HG03060 (cell line): Measurements from ENCODE around the gene TRAF3IP1.

Experiments
- ATAC-seq: cut with Tn5 transposase; IDR thresholded peaks from one replicate; pipeline ENCODE4 v1.9.1; 2021; ENCODE audit warnings: low read depth, moderate number of reproducible peaks; ENCODE audit not compliant: unreplicated experiment

TRAF3IP1 gene

DNA sequence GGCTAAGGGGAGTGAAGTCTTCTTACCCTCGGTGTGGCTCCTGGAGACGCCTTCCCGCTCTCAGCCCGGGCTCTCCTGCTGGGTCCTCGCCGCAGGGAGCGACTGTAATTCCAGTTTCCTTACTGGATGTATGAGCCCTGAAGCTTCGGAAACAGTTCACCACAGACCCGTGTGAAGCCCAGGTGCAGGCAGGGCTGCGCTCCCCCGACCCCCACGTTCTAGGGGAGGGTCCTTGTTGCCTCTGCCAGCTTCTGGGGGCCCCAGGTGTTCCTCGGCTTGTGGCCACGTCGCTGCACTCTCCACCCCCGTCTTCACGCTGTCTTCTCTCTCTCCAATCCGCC lies 101.3 kb downstream of the TRAF3IP1 start:
- no peak for ATAC-seq

DNA sequence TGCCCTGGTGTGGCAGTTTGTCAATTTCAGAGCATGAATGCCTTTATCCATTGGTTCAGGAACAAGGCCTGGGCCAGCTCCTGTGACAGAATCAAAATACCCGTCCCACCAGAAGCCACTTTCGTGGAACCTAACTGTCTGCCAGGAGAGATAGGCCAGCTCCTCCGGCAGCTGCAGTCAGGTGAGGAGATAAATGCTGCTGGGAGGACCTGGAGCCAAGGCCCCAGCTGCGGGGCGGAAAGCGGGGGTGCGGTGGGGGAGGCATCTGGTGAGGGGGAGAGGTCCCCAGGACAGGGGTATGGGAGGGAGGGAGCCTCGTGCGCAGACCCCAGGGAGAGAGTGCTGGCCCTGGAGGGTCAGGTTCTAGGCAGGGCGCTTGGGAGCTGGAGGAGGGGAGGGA lies 102.0 kb downstream of the TRAF3IP1 start:
- no peak for ATAC-seq

DNA sequence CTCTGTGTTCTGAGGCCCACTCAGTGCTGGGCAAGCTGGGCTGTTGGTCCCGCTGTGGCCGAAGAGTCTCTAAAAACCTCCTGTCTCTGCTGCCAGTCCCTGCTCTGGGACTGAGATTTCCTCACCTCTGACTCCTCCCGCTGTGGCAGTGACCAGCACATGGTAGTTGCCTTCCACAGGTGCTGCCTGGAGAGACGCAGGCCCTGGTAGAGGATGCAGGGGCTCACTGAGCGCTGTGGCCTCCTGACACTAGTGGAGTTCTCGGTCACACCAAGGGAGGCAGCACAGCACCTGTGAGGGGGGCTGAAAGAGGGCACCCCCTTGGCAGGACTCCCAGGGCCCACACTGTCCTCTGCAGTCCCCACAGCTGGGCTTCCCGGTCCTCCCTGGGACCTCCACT lies 102.6 kb downstream of the TRAF3IP1 start:
- ATAC-seq, result no peak

DNA sequence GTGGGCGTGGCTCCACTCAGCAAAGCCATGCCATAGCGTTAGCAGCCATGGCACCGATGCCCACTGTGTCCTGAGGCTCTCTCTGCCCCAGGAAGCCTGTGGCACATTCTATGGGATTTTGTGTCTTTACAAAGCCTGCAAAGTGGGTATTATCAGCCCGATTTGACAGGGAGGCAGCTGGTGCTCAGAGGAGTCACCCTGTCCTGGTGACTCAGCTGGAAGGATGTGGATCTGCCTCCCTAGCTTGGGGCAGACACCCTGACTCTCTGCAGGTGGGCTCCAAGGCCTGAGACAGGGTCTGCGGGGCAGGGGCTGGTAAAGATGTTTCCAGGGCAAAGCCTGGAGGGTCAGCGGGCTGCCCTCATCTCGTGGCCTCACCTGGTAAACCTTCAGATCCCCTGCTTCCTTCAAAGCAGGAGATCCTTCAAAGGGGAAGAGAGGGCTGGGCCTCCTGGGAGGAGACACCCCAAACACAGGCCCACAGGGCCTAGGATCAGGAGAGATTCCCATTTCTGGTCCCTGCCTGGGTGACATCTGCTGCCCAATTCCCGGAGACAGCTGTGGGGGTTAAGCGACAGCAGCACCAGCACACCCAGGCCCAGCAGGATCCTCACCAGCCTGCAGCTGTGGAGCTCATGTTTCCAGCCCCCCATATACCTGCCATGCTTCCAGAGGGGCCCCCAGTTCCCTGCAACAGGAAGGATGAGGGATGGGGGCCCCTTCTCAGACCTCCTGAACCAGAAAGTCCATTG lies 103.4 kb downstream of the TRAF3IP1 start:
- ATAC-seq, result no peak

DNA sequence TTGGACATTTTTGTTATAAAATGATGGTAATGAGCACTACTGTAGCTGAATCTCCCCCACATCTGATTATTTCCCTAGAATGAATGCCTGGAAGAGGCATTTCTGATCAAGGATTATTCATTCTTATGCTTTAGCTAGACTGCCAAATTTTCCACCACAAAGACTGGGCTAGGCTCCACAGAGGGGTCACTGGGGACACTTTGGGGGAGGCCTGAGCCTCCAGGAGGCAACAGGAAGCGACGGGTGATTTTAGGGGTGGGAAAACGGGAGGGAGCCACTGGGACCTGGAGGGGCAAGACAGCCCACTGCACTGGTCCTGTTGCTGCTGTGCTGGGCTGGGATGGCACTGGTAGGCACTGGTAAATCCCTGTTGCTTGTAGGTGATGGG lies 104.0 kb downstream of the TRAF3IP1 start:
- no peak for ATAC-seq

DNA sequence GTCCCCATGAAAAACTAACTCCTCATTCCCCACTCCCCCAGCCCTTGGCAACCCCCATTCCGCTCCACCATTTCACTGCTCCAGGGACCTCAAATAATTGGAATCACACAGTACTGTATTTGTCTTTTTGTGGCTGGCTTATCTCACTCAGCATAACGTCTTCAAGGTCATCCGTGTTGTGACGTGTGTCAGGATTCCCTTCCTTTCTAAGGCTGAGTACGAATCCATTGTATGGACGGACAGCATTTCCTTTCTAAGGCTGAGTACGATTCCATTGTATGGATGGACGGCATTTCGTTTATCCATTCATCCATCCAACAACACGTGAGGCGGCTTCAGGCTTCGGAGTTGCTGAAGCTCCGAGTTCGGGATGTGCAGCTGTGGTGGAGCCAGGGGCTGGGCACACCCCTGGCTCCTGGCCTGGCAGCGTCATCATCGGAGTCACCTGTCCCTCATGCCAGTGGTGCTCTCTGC lies 105.2 kb downstream of the TRAF3IP1 start:
- no peak for ATAC-seq

DNA sequence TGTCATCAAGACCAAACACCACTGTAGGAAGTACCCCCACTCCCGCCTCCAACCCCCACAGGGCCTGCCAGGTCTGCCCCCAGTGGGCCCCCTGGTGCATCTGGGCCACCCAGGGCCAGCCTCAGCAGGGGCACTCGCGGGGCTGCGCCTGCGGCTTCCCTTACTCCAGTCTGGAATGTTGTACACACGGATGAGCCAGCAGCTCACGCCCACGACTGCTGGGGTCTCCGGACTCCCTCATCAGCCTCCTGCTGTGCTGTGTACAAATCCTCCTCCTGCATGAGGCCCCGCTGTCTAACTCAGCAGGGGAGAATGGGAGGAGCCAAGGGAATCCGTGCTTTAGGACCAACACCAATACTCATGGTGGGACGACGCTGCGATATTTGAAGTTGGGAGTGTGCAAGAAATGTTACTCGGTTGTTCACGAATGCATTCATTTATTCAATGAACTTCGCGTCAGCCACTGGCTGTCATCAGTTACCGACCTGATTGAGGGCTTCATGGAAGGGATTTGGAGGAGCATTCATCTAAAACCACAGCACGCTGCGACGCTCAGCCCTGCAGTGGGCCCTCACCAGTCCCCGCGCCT lies 105.8 kb downstream of the TRAF3IP1 start:
- peak; percentile 10 for ATAC-seq

DNA sequence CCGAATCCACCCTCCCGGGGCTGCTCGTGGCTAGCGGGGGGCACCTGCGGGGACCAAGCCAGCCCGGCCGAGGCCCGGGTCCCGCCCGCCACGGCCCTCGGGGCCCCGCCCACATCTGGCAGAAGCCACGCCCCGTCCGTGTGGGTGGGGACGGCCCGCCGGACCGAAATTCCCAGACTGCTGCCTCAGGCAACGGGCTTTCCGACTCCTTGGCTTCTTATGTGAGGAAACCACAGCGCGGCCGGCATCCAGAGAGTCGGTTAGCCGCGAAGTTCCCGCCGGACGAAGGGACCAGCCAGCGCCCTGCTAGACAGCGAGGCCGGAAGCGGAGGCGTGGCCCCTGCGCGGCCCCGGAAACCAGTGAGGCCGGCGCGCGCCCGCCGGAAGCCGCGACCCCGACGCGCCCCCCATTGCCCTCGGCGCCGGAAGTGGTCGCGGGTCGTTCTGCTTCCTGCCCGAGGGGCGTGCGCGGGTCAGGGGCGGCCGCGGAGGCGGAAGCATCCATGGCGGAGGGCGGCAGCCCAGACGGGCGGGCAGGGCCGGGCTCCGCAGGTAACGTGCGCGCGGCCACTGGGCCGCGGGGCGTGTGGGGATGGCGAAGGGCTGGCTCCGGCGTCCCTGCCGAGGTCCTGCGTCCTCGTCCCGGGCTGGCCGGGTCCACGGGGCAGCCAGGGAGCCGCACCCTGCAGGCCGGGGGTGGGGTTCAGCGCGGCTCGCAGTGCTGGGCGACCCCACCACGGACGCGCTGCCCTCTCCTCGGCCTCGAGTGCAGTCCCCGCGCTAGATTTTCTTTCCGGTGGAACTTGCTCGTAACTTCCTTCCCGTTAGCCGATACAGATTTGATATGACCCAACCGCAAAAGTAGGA lies 106.5 kb downstream of the TRAF3IP1 start, which contains the start of gene ASB1:
TSS of gene ASB1 (plus strand) at position 360 of the 867 bp plus-strand sequence. CDS start at position 504, 144 bp downstream.
- peak; percentile 37 for ATAC-seq

DNA sequence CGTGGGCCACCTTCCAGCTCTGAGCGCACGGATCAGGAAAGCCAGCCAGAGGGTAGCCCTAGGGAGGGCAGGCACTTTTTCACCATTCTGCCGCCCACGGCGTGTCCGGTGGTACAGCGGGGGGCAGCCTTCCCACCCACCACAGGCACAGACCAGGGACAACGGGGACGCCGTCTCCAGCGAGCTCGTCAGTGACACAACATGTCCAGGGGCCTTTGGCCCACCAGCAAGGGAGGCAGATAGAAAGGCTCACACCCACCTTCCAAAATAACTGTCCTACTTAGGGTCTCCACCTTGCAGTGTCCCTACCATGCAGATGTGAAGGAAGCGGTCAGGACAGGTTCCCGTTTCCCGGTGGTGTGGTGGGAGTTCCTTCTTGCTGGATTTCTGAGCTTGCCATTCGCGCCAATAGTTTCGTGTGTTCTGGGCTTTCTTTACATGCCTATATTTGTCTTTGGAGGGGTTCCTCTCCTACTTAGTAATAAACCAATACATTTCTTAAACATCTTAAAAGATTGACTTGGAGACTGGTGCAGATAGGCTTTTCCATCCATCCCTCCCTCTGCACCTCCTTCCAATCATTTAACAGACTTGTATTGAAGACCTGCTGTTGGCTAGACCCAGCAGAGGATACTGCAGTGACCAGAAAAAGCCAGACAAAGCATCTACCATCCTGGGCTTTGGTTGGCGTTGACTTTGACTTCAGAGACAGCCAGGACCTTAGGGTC lies 107.3 kb downstream of the TRAF3IP1 start:
- no peak for ATAC-seq

DNA sequence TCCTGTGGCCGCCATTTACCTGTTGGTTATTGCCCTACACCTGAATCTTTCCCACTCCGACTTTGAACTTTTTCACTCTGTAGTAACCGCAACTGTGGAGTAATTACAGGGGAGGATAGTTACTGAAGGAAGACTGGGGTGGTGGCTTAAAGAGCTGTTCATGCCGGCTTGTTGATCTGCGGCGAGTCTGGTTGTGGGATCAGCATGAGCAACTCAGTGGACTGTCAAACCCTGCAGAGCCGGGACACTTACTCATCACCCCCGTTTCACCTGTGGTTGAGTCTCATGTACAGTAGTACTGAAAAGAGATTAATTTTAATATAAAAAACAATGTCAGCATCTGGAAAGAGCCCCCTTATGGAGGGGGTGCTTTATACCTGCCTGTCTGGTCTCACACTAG lies 108.5 kb downstream of the TRAF3IP1 start:
- ATAC-seq, result no peak

DNA sequence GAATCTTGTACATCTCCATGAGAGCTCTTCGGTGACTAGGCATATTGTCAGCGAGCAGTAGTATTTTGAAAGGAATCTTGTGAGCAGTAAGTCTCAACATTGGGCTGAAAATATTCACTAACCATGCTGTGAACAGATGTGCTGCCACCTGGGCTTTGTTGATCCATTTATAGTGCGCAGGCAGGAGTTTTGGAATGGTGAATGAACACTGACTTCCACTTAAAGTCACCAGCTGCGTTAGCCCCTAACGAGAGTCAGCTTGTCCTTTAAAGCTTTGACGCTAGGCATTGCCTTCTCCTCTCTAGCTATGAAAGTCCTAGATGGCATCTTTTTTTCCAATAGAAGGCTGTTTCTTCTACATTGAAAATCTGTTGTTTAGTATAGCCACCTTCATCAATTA lies 110.5 kb downstream of the TRAF3IP1 start:
- no peak for ATAC-seq

DNA sequence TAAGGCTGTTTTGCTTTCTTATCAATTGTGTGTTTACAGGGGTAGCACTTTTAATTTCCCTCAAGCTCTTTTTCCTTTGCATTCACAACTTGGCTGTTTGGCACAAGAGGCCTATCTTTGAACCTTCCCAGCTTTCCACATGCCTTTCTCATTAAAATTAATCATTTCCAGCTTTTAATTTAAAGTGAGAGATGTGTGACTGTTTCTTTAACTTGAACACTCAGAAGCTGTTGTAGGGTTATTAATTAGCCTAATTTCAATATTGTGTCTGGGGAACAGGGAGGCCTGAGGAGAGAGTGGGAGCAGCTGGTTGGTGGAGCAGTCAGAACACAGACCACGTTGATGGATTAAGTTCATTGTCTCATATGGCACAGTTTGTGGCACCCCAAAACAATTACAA lies 111.1 kb downstream of the TRAF3IP1 start:
- no peak for ATAC-seq

DNA sequence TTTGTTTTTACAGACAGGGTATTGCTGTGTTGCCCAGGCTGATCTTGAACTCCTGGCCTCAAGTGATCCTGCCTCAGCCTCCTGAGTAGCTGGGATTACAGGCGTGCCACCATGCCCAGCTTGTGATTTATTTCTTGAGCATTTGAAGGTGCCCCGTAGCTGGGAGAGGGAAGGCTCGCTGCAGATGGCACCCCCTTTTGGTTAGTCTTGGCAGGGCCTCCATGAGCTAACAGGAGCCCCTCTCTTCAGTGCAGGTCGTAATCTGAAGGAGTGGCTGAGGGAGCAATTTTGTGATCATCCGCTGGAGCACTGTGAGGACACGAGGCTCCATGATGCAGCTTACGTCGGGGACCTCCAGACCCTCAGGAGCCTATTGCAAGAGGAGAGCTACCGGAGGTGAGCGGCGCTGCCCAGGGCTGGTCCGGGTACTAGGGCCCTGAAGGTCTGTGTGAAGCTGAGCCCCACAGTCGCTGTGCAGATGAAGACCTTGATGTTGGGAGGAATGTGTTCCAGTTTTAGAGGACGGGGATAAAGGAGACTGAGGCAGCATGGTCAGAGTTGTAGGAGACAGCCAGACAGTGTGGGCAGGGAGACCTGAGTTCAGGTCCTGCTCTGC lies 113.1 kb downstream of the TRAF3IP1 start:
- no peak for ATAC-seq

DNA sequence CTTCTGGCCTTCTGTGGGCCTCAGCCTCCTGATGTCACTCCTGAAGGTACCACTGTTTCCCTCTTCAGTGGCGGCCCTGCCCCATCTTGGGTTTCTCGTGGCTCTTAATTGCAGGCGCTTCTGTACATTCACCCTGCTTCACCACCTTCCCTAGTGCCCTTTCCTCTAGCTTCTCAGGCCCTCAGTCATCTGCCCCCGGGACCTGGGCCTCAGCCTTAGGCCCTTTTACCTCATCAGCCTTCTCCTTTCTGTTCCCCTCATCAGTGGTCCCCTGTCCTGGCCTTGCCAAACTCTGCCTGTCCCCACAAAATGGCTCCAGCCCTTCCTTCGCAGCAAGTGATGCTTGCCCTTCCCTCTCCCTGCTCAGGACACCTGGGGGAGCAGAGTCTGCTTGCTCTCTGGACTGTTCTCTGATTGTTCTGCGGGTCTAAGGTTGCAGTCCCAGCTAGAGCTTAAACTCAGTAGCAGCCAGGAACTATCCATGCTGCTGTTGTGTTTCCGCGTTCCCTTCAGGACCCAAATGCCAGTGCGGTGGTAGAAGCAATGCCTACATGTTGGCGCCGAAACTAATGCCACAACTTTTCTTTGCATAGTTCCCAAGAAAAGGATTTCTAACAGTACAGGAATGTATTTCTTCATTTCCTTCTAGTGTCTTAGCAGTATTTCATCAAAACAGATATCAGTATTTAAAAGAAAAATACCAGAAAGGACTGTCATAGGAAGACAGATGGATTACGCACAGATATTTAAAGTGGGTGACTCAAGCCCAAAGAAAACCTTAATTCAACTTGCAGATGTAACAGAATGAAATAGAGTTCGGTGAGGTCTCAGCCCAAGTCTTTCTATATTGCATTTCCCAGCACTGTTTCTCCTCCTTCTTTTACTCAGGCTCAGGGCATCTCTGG lies 113.9 kb downstream of the TRAF3IP1 start:
- ATAC-seq, result no peak

DNA sequence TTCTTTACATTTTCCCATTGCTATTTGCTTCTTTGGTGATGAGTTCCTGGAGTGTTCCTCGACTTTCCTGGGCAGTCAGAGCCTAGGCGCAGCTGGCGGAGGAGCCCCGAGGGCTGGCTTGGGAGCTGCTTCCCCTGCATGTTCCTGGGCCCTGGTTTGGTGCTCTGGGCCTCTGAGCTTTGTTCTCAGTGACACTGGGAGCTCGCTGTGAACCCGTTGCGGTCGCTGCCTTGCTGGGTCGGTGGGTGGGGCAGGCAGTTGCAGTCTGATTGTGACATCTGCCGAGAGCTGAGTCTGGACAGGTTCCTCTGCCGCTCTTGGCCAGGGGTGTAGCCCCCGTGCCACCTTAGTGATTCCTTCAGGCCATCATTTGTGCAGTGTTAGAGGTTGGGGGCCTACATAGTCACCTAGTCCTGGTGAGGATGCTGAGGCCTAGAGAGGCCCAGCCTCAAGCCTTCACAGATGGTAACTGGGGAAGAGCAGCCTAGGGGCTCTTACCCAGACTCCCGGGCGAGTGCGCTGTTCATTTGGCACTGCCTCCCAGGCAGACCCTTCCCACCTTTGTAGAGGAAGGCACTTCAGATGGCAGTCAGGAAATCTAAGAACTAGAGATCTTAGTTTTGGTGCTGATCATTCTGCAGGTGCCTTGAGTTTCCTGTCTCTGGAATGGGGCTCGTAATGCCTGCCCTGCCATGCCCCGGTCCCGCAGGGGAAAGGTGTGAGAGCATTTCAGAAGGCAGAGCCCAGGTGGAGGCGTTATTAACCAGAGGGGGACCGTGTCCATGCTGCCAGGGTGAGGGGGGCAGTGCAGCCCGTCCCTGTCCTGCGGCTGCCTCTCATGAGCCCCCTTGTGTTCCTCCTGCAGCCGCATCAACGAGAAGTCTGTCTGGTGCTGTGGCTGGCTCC lies 114.8 kb downstream of the TRAF3IP1 start:
- no peak for ATAC-seq

DNA sequence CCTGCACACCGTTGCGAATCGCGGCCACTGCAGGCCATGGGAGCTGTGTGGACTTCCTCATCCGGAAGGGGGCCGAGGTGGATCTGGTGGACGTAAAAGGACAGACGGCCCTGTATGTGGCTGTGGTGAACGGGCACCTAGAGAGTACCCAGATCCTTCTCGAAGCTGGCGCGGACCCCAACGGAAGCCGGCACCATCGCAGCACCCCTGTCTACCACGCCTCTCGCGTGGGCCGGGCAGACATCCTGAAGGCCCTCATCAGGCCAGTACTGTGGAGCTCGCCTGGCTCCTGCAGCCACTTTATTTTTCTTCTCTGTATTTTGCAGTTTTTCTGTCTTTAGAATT lies 115.4 kb downstream of the TRAF3IP1 start:
- ATAC-seq, result no peak

DNA sequence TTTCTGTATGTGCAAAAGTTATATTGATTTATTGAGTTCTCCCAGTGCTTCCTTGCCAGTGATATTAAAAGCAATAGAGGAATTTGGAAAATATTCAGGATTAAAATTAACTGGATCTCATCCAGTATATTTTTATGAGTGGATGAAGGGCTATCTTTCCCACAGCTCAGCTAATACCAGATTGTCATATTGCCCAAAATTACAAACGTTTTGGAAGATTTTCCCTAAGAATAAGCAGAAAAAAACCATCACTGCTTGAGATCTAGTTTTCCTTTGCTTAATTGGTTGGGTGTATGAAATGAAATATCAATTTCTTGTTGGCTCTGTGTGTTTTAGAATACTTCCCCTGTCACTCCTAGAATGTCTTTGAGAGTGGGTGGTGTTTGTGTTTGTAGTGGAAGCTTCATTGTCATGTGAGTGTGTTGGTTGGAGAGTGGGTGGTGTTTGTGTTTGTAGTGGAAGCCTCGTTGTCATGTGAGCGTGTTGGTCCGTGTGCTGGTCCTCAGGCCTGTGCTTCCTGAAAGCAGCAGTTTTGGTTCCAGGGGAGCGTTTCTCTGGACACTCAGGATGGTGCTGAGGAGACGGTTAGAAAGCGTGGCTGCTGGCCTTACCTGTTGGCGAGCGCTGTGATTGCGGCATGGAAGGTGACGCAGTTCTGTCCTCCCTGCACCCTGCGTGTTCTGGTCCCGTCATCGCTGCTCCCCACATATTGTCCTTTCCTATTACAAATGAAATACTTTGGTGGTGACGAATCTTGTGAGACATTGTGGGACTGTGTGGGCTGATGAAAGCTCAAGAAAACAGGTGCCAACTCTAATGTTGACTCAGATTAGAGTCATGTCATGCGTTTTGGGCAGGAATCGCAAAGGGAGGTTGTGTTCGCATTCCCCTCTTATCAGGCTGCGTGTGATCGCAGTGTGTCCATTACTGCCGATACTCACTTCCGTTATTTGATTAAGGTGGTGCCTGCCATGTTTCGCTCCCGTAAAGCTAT lies 118.8 kb downstream of the TRAF3IP1 start:
- ATAC-seq, result no peak
